Lung microvascular endothelial cell (primary cell): ENCODE measurements around the gene CENPO. TPM values are rescaled to one million over a fixed set of nuclear protein-coding genes. Genes with fewer than 3 reads are reported as not detected.

Source experiments
- DNase-seq, 2 donors: peaks; one replicate each; pipeline versions ENCODE4 v3.0.0 to v3.0.0-alpha.2; 2010; ENCODE audit warnings: low read depth in 2 of 2
- total RNA-seq: library from RNA; depleted of rRNA; stranded (reverse); fragments of >200 nt; gene quantifications from 2 replicates; pipeline ENCODE4 v1.2.1, GENCODE V29; 2014

CENPO gene
- total RNA-seq, 1 donor from 2014 or later: 6.2 TPM

GRCh38 chr2:24836206-24836605 lies 43.0 kb downstream of the CENPO start:
- no peak for DNase-seq

GRCh38 chr2:24836706-24837105 lies 43.5 kb downstream of the CENPO start:
- DNase-seq: no peak

- DNase-seq: no peak
Observed at GRCh38 chr2:24837996-24838513, 44.8 kb downstream of the CENPO start.

DNA sequence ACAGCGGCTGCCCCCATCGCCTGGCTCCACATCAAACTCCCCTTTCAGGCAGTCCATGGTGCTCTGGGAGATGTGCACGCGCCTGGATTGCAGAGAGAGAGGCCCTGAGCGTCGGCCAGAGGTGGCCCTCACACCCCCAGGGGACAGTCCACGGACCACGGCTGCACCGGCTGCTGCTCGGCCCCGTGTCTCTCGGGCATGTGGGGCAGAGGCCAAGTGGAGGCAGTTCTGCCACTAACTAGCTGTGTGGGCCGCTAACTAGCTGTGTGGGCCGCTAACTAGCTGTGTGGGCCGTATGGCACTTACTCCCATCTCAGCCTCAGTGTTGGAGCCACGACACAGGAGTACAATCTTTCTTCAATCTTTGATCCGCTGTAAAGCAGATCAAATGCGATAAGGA lies 45.3 kb downstream of the CENPO start:
- no peak for DNase-seq

GRCh38 chr2:24839729-24840128 lies 46.5 kb downstream of the CENPO start:
- no peak for DNase-seq

GRCh38 chr2:24840164-24840869 lies 47.1 kb downstream of the CENPO start:
- no peak for DNase-seq

- DNase-seq: no peak
Observed at GRCh38 chr2:24840962-24841945, 48.0 kb downstream of the CENPO start.

GRCh38 chr2:24842081-24843050 lies 49.1 kb downstream of the CENPO start:
- DNase-seq: no peak

DNA sequence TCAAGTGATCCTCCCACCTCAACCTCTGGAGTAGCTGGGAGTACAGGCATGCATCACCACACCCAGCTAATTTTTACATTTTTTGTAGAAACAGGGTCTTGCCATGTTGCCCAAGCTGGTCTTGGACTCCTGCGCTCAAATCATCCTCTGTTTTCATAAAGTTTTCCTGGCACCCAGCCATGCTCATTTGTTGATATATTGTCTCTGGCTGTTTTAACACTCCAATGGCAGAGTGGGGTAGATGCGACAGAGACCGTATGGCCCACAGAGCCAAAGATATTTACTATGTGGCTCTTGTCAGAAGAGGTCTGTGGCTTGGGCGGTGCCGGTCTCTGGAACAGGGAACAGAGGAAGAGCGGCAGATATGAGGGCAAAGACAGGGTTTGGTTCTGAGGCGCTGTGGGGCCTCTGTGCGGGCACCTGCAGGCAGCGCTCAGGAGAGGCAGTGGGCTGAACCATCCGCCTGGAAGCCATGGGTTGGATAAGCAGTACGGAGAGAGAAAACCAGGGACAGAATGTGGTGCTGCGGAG lies 50.2 kb downstream of the CENPO start:
- DNase-seq: peak in 1 of 2 donors; percentile 54

DNA sequence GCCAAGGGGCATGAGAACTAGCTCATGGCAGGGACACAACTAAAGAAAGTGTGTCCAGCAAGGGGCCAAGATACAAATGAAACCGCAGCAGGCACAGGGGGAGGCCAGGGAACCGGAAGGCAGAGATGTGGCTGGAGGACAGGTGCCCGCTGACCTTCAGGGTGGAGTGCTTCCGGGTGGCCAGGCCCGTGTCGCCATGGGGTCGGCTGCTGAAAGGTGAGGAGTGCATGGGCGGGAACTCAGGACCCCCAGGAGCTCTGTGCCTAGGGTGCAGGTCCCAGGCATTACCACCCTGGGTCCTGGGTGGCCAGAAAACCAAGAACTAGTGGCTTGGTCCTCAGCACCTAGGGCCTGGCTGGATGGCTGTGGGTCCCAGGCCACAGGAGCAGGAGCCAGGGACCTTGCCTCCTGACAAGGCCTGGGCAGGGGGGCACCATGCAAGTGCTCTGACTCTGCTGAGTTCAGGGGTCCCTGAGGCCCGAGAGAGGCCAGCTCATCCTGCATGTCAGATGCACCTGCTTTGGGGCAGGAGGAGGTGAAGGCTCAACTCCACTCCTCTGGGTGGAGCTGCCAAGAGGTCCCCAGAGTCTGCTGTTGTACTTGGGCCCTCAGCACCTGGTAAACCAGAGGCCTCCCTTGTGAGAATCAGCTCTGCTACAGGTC lies 50.9 kb downstream of the CENPO start:
- DNase-seq: no peak

DNA sequence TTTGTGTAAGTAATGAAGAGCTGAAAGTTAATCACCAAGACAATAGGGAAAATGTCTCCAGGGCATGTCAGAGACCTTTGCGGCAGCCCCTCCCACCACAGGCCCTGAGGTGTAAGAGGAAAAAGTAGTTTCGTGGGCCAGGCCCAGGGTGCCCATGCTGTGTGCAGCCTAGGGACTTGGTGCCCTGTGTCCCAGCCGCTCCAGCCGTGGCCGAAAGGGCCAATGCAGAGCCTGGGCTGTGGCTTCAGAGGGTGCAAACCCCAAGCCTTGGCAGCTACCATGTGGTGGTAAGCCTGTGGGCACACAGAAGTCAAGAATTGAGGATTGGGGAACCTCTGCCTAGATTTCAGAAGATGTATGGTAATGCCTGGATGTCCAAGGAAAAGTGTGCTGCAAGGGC lies 52.5 kb downstream of the CENPO start:
- DNase-seq: no peak

DNA sequence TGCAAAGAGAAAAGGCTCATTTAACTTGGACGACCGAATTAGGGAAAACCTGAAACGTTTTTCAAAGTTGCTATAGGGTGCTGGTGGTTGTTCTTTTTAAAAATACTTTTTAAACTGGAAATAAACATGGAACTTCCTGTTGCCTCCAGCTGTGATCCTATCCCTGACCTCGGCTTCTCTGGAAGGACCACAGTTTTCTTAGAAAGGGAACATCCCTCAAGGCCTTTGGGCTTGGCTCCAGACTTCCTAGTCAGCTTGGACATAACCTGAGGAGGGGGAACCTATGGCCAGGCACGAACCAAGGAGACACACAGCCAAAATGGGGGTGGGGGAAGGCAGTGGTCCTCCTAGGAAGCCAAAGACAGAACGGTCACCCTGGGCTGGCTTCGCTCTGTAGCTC lies 57.7 kb downstream of the CENPO start:
- no peak for DNase-seq

- no peak for DNase-seq
Observed at GRCh38 chr2:24852026-24852425, 58.8 kb downstream of the CENPO start.

- no peak for DNase-seq
Observed at GRCh38 chr2:24852431-24853020, 59.3 kb downstream of the CENPO start.

DNA sequence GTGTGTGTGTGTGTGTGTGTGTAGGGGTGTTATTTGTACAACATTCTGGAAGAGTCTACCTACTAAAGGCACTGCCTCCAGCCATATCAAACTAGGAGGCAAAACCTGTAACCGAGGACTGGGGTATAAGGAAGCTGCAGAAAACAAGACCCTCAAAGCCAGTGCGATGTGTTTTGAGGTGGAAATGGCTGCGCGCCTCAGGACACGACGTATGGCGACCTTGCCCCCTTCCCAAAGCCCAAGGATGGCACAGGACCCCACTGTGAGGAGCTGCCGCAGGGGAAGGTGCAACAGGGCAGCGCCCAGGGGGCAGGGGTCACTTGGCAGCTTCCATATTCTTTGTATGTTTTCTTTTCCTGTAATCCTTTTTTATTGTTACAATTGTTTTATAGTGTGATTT lies 59.8 kb downstream of the CENPO start:
- no peak for DNase-seq

- DNase-seq: no peak
Observed at GRCh38 chr2:24853996-24854395, 60.8 kb downstream of the CENPO start.

DNA sequence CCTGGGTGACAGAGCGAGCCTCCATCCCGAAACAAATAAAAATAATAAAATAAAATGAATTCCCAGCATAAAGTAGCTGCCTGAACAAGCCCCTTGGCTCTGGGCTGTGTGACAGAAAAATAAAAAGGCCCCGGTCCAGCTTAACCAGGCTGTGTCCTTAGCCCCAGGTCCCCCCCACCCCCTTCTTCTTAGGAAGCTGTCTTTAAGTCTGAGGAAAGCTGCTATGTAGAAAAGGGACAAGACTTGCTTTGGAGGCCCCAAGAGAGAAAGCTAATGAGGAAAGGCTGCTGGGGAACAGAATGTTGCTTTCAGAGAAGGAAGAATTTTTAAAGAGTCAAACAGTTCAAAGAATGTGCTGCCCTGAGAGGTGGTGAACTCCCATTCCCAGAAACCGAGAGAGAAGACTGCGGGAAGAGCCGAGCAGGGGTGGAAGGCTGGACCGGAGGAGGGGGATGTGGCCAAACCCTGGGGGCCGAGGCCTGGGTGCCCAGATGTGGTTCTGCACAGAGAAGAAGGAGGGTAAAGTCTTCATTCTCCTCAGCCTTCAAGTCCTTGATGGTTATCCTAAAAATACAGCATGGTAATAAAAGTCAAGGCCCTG lies 61.9 kb downstream of the CENPO start:
- DNase-seq: no peak

DNA sequence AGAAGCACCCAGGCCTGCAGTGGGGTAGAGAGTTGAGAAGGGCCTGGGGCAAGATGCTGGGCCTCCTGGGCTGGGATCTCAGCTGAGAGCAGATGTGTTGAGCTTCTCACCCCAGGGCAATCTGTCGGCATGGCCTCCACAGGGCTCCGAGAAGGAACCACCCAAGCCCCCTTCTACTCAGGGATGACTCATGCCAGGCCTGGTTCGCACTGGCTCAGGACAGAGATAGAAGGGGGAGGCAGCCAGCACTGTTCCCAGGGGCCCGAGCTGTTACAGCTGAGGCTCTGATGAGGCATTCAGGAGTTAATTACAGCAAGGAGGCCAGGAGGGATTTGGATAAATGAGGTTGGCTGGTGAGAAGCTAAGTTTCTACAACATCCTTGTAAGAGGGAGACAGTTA lies 62.5 kb downstream of the CENPO start:
- DNase-seq: no peak

DNA sequence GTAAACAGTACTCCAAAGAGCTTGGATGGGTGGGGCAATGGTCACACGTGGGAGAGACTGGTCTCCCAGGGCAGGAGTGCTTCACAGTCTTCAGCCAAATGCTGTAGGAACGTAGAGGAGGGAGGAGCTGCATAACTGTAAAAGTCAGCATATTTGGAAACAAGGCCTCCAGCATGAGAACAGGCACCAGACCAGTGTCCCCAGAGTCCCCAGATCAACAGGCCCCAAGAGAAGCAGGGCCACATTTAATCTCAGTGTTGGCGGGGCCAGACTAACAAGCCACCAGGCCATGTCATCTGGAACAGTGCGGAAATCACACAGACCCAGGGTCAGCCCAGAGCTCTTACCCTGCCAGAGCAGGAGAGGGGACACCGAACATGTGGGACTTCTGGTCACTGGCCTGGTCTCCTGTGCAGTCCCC lies 63.6 kb downstream of the CENPO start:
- DNase-seq: no peak

DNA sequence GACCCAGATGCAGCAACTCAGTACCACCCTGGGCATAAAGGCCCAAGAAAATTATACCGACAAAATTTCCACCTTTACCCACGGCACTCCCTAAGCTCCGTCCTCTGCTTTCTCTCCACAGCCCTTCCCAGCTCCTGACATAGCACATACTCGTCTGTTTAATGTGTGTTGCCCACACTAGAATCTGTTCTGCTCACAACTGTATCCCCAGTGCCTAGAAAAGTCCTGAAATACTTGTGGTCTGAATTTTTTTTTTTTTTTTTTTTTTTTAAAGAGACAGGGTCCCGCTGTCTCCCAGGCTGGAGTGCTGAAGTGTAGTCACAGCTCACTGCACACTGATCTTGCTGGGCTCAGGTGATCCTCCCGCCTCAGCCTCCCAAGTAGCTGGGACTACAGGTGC lies 64.5 kb downstream of the CENPO start:
- DNase-seq: no peak
